PC-3 (cell line): Measurements from ENCODE around the gene LARP4B. TPM values are rescaled to one million over a fixed set of nuclear protein-coding genes. Genes with fewer than 3 reads are reported as not detected.

ENCODE experiments used
- ATAC-seq: fragments of 200-7000 bp; cut with Tn5 transposase; 2 replicates; pipeline ENCODE4 v1.9.1; 2020; ENCODE audit warnings: mild to moderate bottlenecking, moderate library complexity
- BruUV-seq: library from RNA; stranded (reverse); fragments of 400-500 nt; replicated peaks from 2 replicates; lab custom pipeline; 2021; lab: Mats Ljungman, UMichigan
- CTCF ChIA-PET: fragments of 300-600 bp; sonication (Branson Sonifier 250); formaldehyde crosslinking; loops from one replicate; lab custom pipeline; 2022; ENCODE audit warnings: antibody characterized with exemption; lab: Charles Lee
- POLR2A ChIA-PET: fragments of 300-600 bp; sonication (Branson Sonifier 250); formaldehyde crosslinking; loops from one replicate; lab custom pipeline; 2022; ENCODE audit warnings: antibody characterized with exemption; ENCODE audit not compliant: unreplicated experiment; lab: Charles Lee
- DNase-seq: peaks from one replicate; pipeline ENCODE4 v3.0.0-alpha.2; 2015
- H2AFZ ChIP-seq: fragments of 300-600 bp; sonication (generic); 2 replicates; pipeline ENCODE4 v1.6.0; 2016; ENCODE audit warnings: antibody characterized with exemption, low read length
- H3F3A ChIP-seq: fragments of 300-600 bp; sonication (generic); one replicate; pipeline ENCODE4 v1.6.0; 2017; ENCODE audit warnings: antibody characterized with exemption, low read length, control low read depth, mild to moderate bottlenecking; ENCODE audit not compliant: unreplicated experiment
- H3K27ac ChIP-seq: fragments of 300-600 bp; sonication (generic); 2 replicates; pipeline ENCODE4 v1.5.1; 2016; ENCODE audit warnings: mild to moderate bottlenecking, low read length
- H3K27me3 ChIP-seq: fragments of 300-600 bp; sonication (generic); 2 replicates; pipeline ENCODE4 v1.6.1; 2016; ENCODE audit warnings: low read length, mixed read lengths
- H3K36me3 ChIP-seq: fragments of 300-600 bp; sonication (generic); 2 replicates; pipeline ENCODE4 v1.6.1; 2016; ENCODE audit warnings: low read depth, mixed run types, low read length, mixed read lengths
- H3K4me1 ChIP-seq: fragments of 300-600 bp; sonication (generic); 2 replicates; pipeline ENCODE4 v1.5.1; 2016; ENCODE audit warnings: low read length; ENCODE audit not compliant: insufficient read depth
- H3K4me2 ChIP-seq: fragments of 300-600 bp; sonication (generic); 2 replicates; pipeline ENCODE4 v1.6.0; 2016; ENCODE audit warnings: low read length
- H3K4me3 ChIP-seq: fragments of 300-600 bp; sonication (generic); 2 replicates; pipeline ENCODE4 v1.5.1; 2016; ENCODE audit warnings: mild to moderate bottlenecking, low read length, mixed read lengths
- H3K79me2 ChIP-seq: fragments of 300-600 bp; sonication (generic); 2 replicates; pipeline ENCODE4 v1.6.1; 2017; ENCODE audit warnings: low read length, mixed read lengths
- H3K9ac ChIP-seq: fragments of 300-600 bp; sonication (generic); 2 replicates; pipeline ENCODE4 v1.6.0; 2016; ENCODE audit warnings: mild to moderate bottlenecking, low read length
- H3K9me2 ChIP-seq: fragments of 300-600 bp; sonication (generic); replicated peaks from 2 replicates; pipeline ENCODE4 v1.6.1; 2016; ENCODE audit warnings: mixed run types, low read length, mixed read lengths
- H3K9me3 ChIP-seq: fragments of 300-600 bp; sonication (generic); 2 replicates; pipeline ENCODE4 v1.6.1; 2016; ENCODE audit warnings: low read length, mixed read lengths
- H4K20me1 ChIP-seq: fragments of 300-600 bp; sonication (generic); 2 replicates; pipeline ENCODE4 v1.6.1; 2016; ENCODE audit warnings: low read length, mixed read lengths
- CTCF ChIP-seq: fragments of 300-600 bp; sonication (generic); conservative IDR thresholded peaks from 2 replicates; pipeline ENCODE4 v1.5.1; 2017; ENCODE audit warnings: antibody characterized with exemption, low read depth, mild to moderate bottlenecking, low read length
- EZH2 ChIP-seq: fragments of 300-600 bp; sonication (generic); IDR thresholded peaks from one replicate; pipeline ENCODE4 v1.6.1; 2017; ENCODE audit warnings: antibody characterized with exemption, mild to moderate bottlenecking, low read length; ENCODE audit not compliant: unreplicated experiment
- EZH2phosphoT487 ChIP-seq: fragments of 300-600 bp; sonication (generic); IDR thresholded peaks from 2 replicates; pipeline ENCODE4 v1.6.1; 2018; ENCODE audit warnings: mild to moderate bottlenecking, antibody characterized with exemption, low read length, borderline replicate concordance
- intact Hi-C: fragments of 100-400 bp; cut with micrococcal nuclease; formaldehyde crosslinking; loops from 2 replicates; pipeline ENCODE4 v1.9.0; 2023
- total RNA-seq: library from RNA; depleted of rRNA; stranded (reverse); fragments of >200 nt; gene quantifications from 2 replicates; pipeline ENCODE4 v1.2.3, GENCODE V29; 2014

LARP4B gene
- total RNA-seq, 1 experiment from 2014 or later: 33.9 TPM

- no peaks in the 10 kb centered on the region for H3K9me3 ChIP-seq
- H3K4me2 ChIP-seq: peak overlapping the region; percentile 88
- H3K4me3 ChIP-seq: peak overlapping the region; percentile 64
- H3K9me2 ChIP-seq: no peaks in the 10 kb centered on the region
- DNase-seq (peak; percentile 69), ATAC-seq (peak; percentile 80)
- H3F3A ChIP-seq: no peaks in the 10 kb centered on the region
- no peaks in the 10 kb centered on the region; the same call in 1 of the 2 replicates for H3K4me1 ChIP-seq
- H3K9ac ChIP-seq: peak overlapping the region; percentile 56
- no peaks in the 10 kb centered on the region for H3K79me2 ChIP-seq
- no peaks in the 10 kb centered on the region for H3K36me3 ChIP-seq
- CTCF ChIA-PET: interaction anchor here (0.6 to 0.9 kb wide), 4 partner anchors 96 to 278 kb away, joined by 3 read pairs; no protein-coding TSS in a partner anchor
- H3K27me3 ChIP-seq: no peaks in the 10 kb centered on the region
- intact Hi-C loops: loop anchor here (2.0 to 10.0 kb wide), 3 partner anchors 107 to 278 kb away; no protein-coding TSS in a partner anchor
- no peaks in the 10 kb centered on the region for H4K20me1 ChIP-seq
- H2AFZ ChIP-seq: peak overlapping the region; percentile 86
- TF ChIP-seq EZH2phosphoT487 (no peak), CTCF (peak; percentile 48)
- BruUV-seq: TSS peak; percentile 67
- POLR2A ChIA-PET: no interaction called here
- H3K27ac ChIP-seq: no peak overlapping the region
These were observed 142.4 kb downstream of the LARP4B start for GRCh38 chr10:788796-789748.

GRCh38 chr10:787933-788651, 143.4 kb downstream of the LARP4B start:
- no TSS peak for BruUV-seq
- Histone ChIP-seq H3F3A (no peaks in the 10 kb centered on the region), H3K9me2 (no peaks in the 10 kb centered on the region), H4K20me1 (no peaks in the 10 kb centered on the region), H2AFZ (no peak overlapping the region), H3K36me3 (no peaks in the 10 kb centered on the region), H3K4me2 (no peak overlapping the region), H3K27me3 (no peaks in the 10 kb centered on the region), H3K9me3 (no peaks in the 10 kb centered on the region), H3K79me2 (no peaks in the 10 kb centered on the region), H3K4me1 (no peaks in the 10 kb centered on the region; the same call in 1 of the 2 replicates), H3K4me3 (no peak overlapping the region), H3K27ac (no peak overlapping the region), H3K9ac (no peak overlapping the region)
- ChIA-PET CTCF (no interaction called here), POLR2A (no interaction called here)
- ATAC-seq: no peak
- no peak for DNase-seq
- TF ChIP-seq EZH2 (no peak), EZH2phosphoT487 (no peak), CTCF (no peak)
- intact Hi-C loops: loop anchor here (2.0 to 10.0 kb wide), 3 partner anchors 106 to 277 kb away; no protein-coding TSS in a partner anchor
